Sigmoid colon (tissue), 4 donors: ENCODE measurements around the gene SCARB1.

Source experiments
- POLR2AphosphoS5 ChIP-seq, 4 donors: sonication (generic); formaldehyde crosslinking; IDR thresholded peaks; one replicate each; pipeline ENCODE4 v1.6.1; 2017; ENCODE audit warnings: antibody characterized with exemption in 4 of 4
- TF ChIP-seq, protein P1 (sequence below), 4 experiments: fragments of 450-650 bp in 3 of 4; fragments of 200-600 bp in 1 of 4; IDR thresholded peaks; one replicate each; pipeline ENCODE4 v1.5.1; 2016 to 2019; ENCODE audit warnings: antibody characterized with exemption in 4 of 4, mild to moderate bottlenecking in 3 of 4, moderate library complexity in 2 of 4

DNA sequence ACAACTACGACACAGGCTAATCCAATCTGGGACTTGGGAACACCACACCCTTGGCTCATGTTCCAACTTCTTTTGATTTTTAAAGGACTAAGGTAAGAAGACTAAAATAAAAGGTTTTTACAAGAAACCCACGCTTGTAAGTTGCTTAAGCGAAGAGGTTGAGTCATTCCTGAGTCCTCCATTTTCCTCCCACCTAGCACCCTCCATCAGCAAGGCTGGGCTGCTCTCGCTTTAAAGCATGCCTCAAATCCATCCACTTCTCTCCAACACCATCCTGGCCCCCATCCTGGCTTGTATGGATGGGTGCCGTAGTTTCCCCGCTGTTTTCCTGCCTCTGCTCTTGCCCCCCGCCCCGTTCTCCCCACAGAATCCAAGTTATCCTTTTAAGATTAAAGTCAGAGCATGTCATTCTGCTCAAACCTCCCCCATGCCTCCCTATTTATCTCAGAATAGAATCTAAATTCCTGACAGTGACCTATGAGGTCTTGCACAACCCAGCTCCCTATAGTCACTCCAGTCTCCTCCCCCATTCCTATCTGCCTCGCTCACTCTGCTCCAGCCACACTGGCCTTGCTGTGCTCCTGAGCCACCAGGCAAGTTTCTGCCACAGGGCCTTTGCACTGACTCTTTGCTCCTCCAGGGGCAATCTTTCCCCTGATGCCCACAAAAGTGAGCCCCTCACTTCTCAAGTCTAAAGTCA is 34.5 kb downstream of the SCARB1 start:
- TF ChIP-seq, protein P1, sequence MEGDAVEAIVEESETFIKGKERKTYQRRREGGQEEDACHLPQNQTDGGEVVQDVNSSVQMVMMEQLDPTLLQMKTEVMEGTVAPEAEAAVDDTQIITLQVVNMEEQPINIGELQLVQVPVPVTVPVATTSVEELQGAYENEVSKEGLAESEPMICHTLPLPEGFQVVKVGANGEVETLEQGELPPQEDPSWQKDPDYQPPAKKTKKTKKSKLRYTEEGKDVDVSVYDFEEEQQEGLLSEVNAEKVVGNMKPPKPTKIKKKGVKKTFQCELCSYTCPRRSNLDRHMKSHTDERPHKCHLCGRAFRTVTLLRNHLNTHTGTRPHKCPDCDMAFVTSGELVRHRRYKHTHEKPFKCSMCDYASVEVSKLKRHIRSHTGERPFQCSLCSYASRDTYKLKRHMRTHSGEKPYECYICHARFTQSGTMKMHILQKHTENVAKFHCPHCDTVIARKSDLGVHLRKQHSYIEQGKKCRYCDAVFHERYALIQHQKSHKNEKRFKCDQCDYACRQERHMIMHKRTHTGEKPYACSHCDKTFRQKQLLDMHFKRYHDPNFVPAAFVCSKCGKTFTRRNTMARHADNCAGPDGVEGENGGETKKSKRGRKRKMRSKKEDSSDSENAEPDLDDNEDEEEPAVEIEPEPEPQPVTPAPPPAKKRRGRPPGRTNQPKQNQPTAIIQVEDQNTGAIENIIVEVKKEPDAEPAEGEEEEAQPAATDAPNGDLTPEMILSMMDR (IDR thresholded peaks at IDR 0.05) = no peak
- TF ChIP-seq POLR2AphosphoS5 (IDR thresholded peaks at IDR 0.05) = no peak
